ENCODE results near the gene HNRNPL. TPM values are rescaled to one million over a fixed set of nuclear protein-coding genes. Genes with fewer than 3 reads are reported as not detected.
"Not testable (repeated sequence)": the region's sequence is repeated elsewhere in the genome, so short reads cannot be mapped to it uniquely, and the experiment has no call there.

HNRNPL gene
- total and polyA plus RNA-seq, 10 of the 15 experiments (the other 5 are each of a cell fraction or from before 2014, with no cell fraction given): 32.5 to 512 (median 306) TPM

GRCh38 chr19:38830039-38830733 lies 19.6 kb downstream of the HNRNPL start (continued):
- TF ChIP-seq CUX1 (IDR thresholded peaks at IDR 0.05; ENCODE audit: insufficient replicate concordance, low read depth, low read length) (no peak), RBBP5 (conservative IDR thresholded peaks at IDR 0.05) (no peak), POLR2AphosphoS2 (IDR thresholded peaks at IDR 0.05; ENCODE audit: low read depth, low read length) (no peak), DPF2 (IDR thresholded peaks at IDR 0.05) (no peak), SREBF1 (IDR thresholded peaks at IDR 0.05; ENCODE audit: low read length) (no peak)

- H3K27ac ChIP-seq (ENCODE audit: control insufficient read depth, insufficient read depth); H3K9me3 ChIP-seq (replicated peaks; ENCODE audit: control insufficient read depth, insufficient read depth, low read length); H4K20me1 ChIP-seq (ENCODE audit: control insufficient read depth, insufficient read depth); H3K27me3 ChIP-seq (replicated peaks in 1 of 2; ENCODE audit: control insufficient read depth in 2 of 2, insufficient read depth in 2 of 2, low read length in 1 of 2); ATAC-seq; H3K4me1 ChIP-seq (ENCODE audit: control insufficient read depth, insufficient read depth, low read length); DNase-seq (ENCODE audit: low read depth, low spot score); H2AFZ ChIP-seq (ENCODE audit: control insufficient read depth, low read depth, low read length); H3K9ac ChIP-seq (ENCODE audit: control insufficient read depth, insufficient read depth, low read length); FAIRE-seq; H3K36me3 ChIP-seq (ENCODE audit: control insufficient read depth in 2 of 2, insufficient read depth in 2 of 2, low read length in 1 of 2); H3K4me3 ChIP-seq; BruUV-seq (replicated peaks); H3K4me2 ChIP-seq (ENCODE audit: control insufficient read depth, insufficient read depth); SMC1A ChIA-PET (ENCODE audit: uncharacterized antibody, unreplicated experiment); intact Hi-C loops (cut with micrococcal nuclease; ENCODE audit: unreplicated experiment); in situ Hi-C loops (cut with MboI): not testable (repeated sequence)
- CTCF ChIA-PET: interaction anchor here (2.3 kb wide), 1 partner anchor 24 kb away, joined by 8 read pairs; no protein-coding TSS in a partner anchor
- RAD21 ChIA-PET (ENCODE audit: unreplicated experiment): interaction anchor here (0.9 kb wide), 1 partner anchor 40 kb away, joined by 3 read pairs; no protein-coding TSS in a partner anchor
- 99% methylated on average over 7 of the region's 7 CpGs for whole genome bisulfite sequencing (ENCODE audit: insufficient coverage, insufficient replicate concordance, low lambda C conversion rate, missing lambda C conversion rate)
- H3K79me2 ChIP-seq (ENCODE audit: control insufficient read depth, insufficient read depth, low read length): peaks cover 11% of the 10 kb centered on the region
- POLR2A ChIA-PET: interaction anchor here (0.6 to 1.0 kb wide), 4 partner anchors 8 to 602 kb away, joined by 3 to 4 read pairs (median 4); no protein-coding TSS in a partner anchor
Measured at GRCh38 chr19:38829203-38829602, 20.6 kb downstream of the HNRNPL start.
